GM10847 (cell line): ENCODE data around the gene KCNQ5.

Experiments used
- POLR2A ChIP-seq: IDR thresholded peaks from 2 replicates; pipeline ENCODE4 v1.6.1; 2011; ENCODE audit not compliant: insufficient read length; ENCODE audit errors: extremely low read depth

KCNQ5 gene

GRCh38 chr6:73116330-73116729 lies 494.5 kb downstream of the KCNQ5 start:
- TF ChIP-seq POLR2A = no peak

GRCh38 chr6:73121421-73121993 lies 499.6 kb downstream of the KCNQ5 start:
- no peak for TF ChIP-seq POLR2A

GRCh38 chr6:73123632-73124329 lies 501.9 kb downstream of the KCNQ5 start:
- TF ChIP-seq POLR2A = no peak

- TF ChIP-seq POLR2A = no peak
Observed at GRCh38 chr6:73129653-73130443, 508.0 kb downstream of the KCNQ5 start.

- TF ChIP-seq POLR2A = no peak
Observed at GRCh38 chr6:73131706-73132105, 509.8 kb downstream of the KCNQ5 start.

- TF ChIP-seq POLR2A = no peak
Observed at GRCh38 chr6:73134588-73134987, 512.7 kb downstream of the KCNQ5 start.

GRCh38 chr6:73139681-73140383 lies 518.0 kb downstream of the KCNQ5 start:
- TF ChIP-seq POLR2A = no peak

- no peak for TF ChIP-seq POLR2A
Observed at GRCh38 chr6:73143551-73143950, 521.7 kb downstream of the KCNQ5 start.

- no peak for TF ChIP-seq POLR2A
Observed at GRCh38 chr6:73144516-73144915, 522.7 kb downstream of the KCNQ5 start.

- TF ChIP-seq POLR2A = no peak
Observed at GRCh38 chr6:73145690-73146089, 523.8 kb downstream of the KCNQ5 start.

GRCh38 chr6:73151732-73152131 lies 529.9 kb downstream of the KCNQ5 start:
- TF ChIP-seq POLR2A = no peak

GRCh38 chr6:73152556-73152955 lies 530.7 kb downstream of the KCNQ5 start:
- TF ChIP-seq POLR2A = no peak

- TF ChIP-seq POLR2A = no peak
Observed at GRCh38 chr6:73152966-73153757, 531.3 kb downstream of the KCNQ5 start.

GRCh38 chr6:73156793-73157767 lies 535.2 kb downstream of the KCNQ5 start:
- TF ChIP-seq POLR2A = no peak
